GM06990 (cell line): ENCODE results near the gene SLCO4C1.

Experiments used
- DNase-seq: peaks from one replicate; pipeline ENCODE4 v3.0.0-alpha.2; 2011; ENCODE audit not compliant: insufficient read length; ENCODE audit errors: extremely low read depth
- H3K27me3 ChIP-seq: replicated peaks from 2 replicates; pipeline ENCODE4 v1.6.0; 2011; ENCODE audit warnings: low read length; ENCODE audit not compliant: control insufficient read depth, insufficient read depth
- H3K36me3 ChIP-seq: 2 replicates; pipeline ENCODE4 v1.5.1; 2011; ENCODE audit warnings: low read length; ENCODE audit not compliant: control insufficient read depth, insufficient read depth
- H3K4me3 ChIP-seq: replicated peaks from 2 replicates; pipeline ENCODE4 v1.5.1; 2011; ENCODE audit warnings: low read depth, mild to moderate bottlenecking, control low read depth, low read length
- TF ChIP-seq, protein P1 (sequence below): IDR thresholded peaks from 2 replicates; pipeline ENCODE4 v1.5.1; 2011; ENCODE audit warnings: low read length, control low read depth, mild to moderate bottlenecking, inconsistent platforms; ENCODE audit not compliant: insufficient read depth, poor library complexity, severe bottlenecking

Gene SLCO4C1

DNA sequence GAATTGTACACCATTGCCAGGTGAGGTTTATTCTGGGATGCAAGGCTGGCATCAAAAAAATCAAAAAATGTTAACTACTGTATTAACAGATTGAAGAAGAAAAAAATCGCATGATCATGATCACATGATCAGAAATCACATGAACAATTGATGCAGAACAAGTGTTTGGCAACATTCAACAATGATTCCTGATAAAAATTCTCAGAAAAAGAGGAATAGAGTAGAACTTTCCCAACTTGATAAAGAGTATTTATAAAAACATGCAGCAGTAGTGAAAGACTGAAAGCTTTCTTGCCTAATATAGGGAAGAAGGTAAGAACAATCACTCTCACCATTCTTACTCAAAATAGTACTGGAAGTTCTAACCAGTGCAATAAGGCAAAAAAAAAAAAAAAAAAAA is 16.4 kb downstream of the SLCO4C1 start:
- DNase-seq, result no peak
- Histone ChIP-seq H3K27me3 (no peaks in the 10 kb centered on the region), H3K36me3 (no peaks in the 10 kb centered on the region), H3K4me3 (no peak overlapping the region)
- TF ChIP-seq, protein P1, sequence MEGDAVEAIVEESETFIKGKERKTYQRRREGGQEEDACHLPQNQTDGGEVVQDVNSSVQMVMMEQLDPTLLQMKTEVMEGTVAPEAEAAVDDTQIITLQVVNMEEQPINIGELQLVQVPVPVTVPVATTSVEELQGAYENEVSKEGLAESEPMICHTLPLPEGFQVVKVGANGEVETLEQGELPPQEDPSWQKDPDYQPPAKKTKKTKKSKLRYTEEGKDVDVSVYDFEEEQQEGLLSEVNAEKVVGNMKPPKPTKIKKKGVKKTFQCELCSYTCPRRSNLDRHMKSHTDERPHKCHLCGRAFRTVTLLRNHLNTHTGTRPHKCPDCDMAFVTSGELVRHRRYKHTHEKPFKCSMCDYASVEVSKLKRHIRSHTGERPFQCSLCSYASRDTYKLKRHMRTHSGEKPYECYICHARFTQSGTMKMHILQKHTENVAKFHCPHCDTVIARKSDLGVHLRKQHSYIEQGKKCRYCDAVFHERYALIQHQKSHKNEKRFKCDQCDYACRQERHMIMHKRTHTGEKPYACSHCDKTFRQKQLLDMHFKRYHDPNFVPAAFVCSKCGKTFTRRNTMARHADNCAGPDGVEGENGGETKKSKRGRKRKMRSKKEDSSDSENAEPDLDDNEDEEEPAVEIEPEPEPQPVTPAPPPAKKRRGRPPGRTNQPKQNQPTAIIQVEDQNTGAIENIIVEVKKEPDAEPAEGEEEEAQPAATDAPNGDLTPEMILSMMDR, result no peak

DNA sequence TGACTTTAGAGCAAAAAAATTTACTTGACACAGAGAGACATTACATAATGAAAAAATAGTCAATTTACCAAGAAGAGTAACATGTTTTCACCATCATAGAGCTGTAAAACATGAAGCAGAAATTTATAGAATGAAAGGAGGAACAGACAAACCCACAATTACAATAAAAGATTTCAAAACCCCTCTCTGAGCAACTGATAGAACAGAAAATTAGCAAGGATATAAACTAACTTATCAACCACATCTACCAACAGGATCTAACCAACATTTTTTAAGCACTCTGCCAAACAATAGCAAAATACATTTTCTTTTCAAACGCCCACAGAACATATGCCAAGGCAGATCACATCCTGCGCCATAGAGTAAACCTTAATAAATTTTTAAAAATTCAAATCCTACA is 17.9 kb downstream of the SLCO4C1 start:
- no peak for DNase-seq
- Histone ChIP-seq H3K27me3 (no peaks in the 10 kb centered on the region), H3K36me3 (no peaks in the 10 kb centered on the region), H3K4me3 (no peak overlapping the region)
- TF ChIP-seq, protein P1, result no peak

DNA sequence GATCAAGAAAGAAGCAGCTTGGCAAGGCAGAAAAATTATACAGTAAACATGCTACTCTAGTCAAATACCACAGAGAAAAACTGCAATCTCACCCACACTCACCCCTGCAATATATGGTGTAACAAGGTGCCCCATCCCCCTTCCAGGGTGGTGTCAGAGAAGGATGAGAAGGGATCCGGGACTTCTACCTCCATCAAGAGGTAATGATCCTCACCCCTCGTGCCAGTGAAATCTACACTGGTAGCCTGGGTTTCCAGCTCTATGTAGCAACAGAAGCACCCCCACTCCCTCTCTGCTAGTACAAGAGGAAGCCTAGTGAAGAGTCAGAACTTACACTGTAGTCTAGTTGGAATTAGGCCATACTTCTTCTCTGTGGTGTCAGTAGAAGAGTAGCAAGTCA is 18.9 kb downstream of the SLCO4C1 start:
- H3K4me3 ChIP-seq, result no peak overlapping the region
- no peak for DNase-seq

DNA sequence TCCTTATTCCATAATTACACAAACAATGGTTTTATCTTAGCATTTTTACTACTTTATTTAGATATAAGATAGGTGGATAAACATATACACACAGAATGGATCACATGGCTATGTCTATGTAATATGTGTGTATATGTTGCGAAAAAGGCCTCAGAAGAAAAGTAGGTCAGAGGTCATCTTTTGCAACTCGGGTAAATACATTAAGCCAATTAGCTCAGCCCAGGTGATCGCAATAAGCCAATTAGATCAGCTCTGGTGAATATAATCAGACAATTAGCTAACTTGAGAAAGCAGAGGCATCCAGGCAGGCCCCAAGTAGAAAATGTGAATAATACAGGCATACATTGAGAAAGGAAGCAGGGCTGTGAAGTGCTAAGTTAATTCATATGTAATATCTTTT is 24.3 kb downstream of the SLCO4C1 start:
- no peaks in the 10 kb centered on the region for H3K27me3 ChIP-seq
- no peak for DNase-seq
- no peak overlapping the region for H3K4me3 ChIP-seq
- no peaks in the 10 kb centered on the region for H3K36me3 ChIP-seq
- TF ChIP-seq, protein P1, result no peak

More for the DNA sequence above, 18.9 kb downstream of the SLCO4C1 start:
- TF ChIP-seq, protein P1, result no peak
- Histone ChIP-seq H3K27me3 (no peaks in the 10 kb centered on the region), H3K36me3 (no peaks in the 10 kb centered on the region)

DNA sequence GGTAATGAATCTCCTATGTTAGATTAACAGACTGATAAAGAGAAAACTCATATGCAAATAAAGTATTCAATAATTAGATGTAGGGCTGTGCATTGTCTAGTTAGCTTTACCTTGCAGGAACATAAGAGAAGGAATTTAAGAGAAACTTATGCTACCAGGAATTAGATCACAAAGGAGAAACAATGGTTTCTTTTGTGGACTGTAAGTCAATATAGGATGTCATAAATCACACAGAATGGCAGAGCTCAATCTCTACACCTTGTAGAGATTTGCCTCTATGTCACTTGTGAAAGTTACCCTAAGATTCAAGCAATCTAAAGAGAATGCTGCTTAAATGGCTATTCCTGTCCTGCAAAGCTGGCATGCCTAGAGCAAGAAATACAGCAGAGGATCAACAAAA is 26.0 kb downstream of the SLCO4C1 start:
- no peak for DNase-seq
- TF ChIP-seq, protein P1, result no peak
- no peaks in the 10 kb centered on the region for H3K27me3 ChIP-seq
- no peaks in the 10 kb centered on the region for H3K36me3 ChIP-seq
- no peak overlapping the region for H3K4me3 ChIP-seq

DNA sequence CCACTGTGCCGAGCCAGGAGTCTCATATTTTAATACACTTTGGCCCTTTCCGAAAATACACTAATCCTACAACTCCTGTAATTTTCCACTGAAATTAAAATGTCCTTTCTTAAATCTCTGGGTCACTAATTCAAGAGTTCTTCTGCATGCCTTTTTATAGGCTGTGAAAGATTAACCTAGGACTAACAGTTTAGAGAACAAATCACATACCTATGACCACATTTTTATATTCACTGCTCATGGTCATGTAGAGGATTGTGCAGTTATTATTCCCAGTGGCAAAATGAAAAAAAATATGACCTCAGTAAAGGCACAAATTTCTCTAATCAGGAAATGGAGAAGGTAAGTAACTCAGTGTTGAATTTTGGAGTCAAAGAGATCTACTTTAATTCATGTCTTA is 33.4 kb downstream of the SLCO4C1 start:
- H3K36me3 ChIP-seq, result no peaks in the 10 kb centered on the region
- TF ChIP-seq, protein P1, result no peak
- no peak for DNase-seq
- H3K4me3 ChIP-seq, result no peak overlapping the region
- no peaks in the 10 kb centered on the region for H3K27me3 ChIP-seq
